NCI-H2081 (cell line): ENCODE data around the gene SLCO3A1.

ENCODE experiments used
- DNase-seq, 2 experiments: peaks; one replicate each; lab custom pipeline; 2025; lab: John Stamatoyannopoulos, UW

SLCO3A1 gene

GRCh38 chr15:92097474-92098178, 244.1 kb downstream of the SLCO3A1 start:
- DNase-seq = peak in 1 of 2 experiments; percentile 7

GRCh38 chr15:92098869-92099268, 245.4 kb downstream of the SLCO3A1 start:
- DNase-seq = no peak

- DNase-seq = no peak
These were observed 246.8 kb downstream of the SLCO3A1 start for GRCh38 chr15:92100301-92100700.

GRCh38 chr15:92100751-92101150, 247.2 kb downstream of the SLCO3A1 start:
- DNase-seq = no peak

GRCh38 chr15:92101708-92102394, 248.3 kb downstream of the SLCO3A1 start:
- no peak for DNase-seq

GRCh38 chr15:92102395-92102755, 248.9 kb downstream of the SLCO3A1 start:
- DNase-seq = no peak

- no peak for DNase-seq
These were observed 250.6 kb downstream of the SLCO3A1 start for GRCh38 chr15:92104072-92104471.

GRCh38 chr15:92105611-92106010, 252.1 kb downstream of the SLCO3A1 start:
- no peak for DNase-seq

- no peak for DNase-seq
These were observed 254.0 kb downstream of the SLCO3A1 start for GRCh38 chr15:92107510-92107909.

GRCh38 chr15:92109191-92109873, 255.8 kb downstream of the SLCO3A1 start:
- DNase-seq = no peak

GRCh38 chr15:92111291-92111690, 257.8 kb downstream of the SLCO3A1 start:
- DNase-seq = no peak

GRCh38 chr15:92111751-92112150, 258.2 kb downstream of the SLCO3A1 start:
- DNase-seq = no peak

- no peak for DNase-seq
These were observed 258.7 kb downstream of the SLCO3A1 start for GRCh38 chr15:92112180-92112579.

GRCh38 chr15:92112711-92113110, 259.2 kb downstream of the SLCO3A1 start:
- DNase-seq = no peak

GRCh38 chr15:92113832-92114231, 260.3 kb downstream of the SLCO3A1 start:
- no peak for DNase-seq

- DNase-seq = no peak
These were observed 262.3 kb downstream of the SLCO3A1 start for GRCh38 chr15:92115834-92116233.

GRCh38 chr15:92116330-92116729, 262.8 kb downstream of the SLCO3A1 start:
- DNase-seq = no peak

GRCh38 chr15:92117261-92117731, 263.8 kb downstream of the SLCO3A1 start:
- DNase-seq = no peak

GRCh38 chr15:92118162-92118935, 264.8 kb downstream of the SLCO3A1 start:
- no peak for DNase-seq

GRCh38 chr15:92118936-92119325, 265.4 kb downstream of the SLCO3A1 start:
- DNase-seq = no peak

- no peak for DNase-seq
These were observed 266.7 kb downstream of the SLCO3A1 start for GRCh38 chr15:92120094-92120795.

- no peak for DNase-seq
These were observed 267.5 kb downstream of the SLCO3A1 start for GRCh38 chr15:92121047-92121446.
